GM12875 (cell line): ENCODE results near the gene HYAL1.
A peak's percentile ranks its signal among the peaks of the same experiment; 100 is the strongest.
"Not testable (repeated sequence)": the region's sequence is repeated elsewhere in the genome, so short reads cannot be mapped to it uniquely, and the experiment has no call there.

Experiments used
- H3K4me3 ChIP-seq: one replicate; pipeline ENCODE4 v1.5.1; 2011; ENCODE audit warnings: low read depth, low read length, control low read depth
- CTCF ChIP-seq: IDR thresholded peaks from 2 replicates; pipeline ENCODE4 v1.5.1; 2011; ENCODE audit warnings: low read depth, mild to moderate bottlenecking, control low read depth, inconsistent platforms, low read length, moderate library complexity, borderline replicate concordance; ENCODE audit not compliant: insufficient read depth

Gene HYAL1

DNA sequence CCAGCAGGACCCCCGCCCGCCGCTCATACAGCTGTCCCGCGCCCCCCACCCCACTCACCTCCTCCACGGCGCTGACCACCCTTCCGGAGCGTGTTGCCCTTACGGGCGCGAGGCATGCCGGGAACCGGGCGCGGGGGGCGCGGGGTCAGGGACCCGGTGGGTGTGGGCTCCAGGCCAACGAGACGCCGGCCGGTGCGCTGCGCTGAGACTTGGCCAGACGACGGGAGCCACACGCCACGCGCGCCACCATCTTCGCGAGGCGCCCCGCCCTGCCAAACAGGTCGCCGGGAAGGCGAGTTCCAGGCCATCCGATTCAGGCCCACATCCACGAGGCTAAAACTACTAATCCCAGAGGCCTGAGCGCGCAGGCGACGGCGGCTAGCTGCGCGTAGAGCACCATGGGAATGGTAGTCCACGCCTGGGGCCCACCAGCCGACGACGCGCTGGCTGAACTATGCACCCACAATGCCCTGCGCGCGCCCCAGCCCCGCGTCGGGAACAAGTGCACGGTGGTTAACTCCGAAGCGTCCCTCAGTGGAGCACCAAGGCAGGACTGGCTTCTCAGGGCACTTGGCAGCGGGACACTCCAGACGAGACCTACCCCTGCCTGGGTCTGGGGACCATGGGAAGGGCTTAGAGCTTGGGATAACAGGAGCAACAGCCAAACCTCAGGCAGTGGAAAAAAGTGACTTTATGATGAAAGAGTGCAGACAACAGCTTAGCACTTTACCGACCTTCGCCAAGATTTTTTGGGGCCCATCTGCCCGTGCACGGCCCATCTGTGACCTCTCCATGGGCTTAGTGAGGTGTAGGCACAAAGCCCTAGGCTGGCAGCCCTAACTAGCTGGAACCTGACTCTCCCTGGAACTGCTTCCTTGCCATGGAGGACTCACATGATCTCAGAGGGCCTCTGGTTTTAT is 11.0 kb downstream of the HYAL1 start, which contains the start of gene IFRD2:
Gene IFRD2, minus strand, starts transcription at position 271 of the 920 bp plus-strand sequence. Its CDS starts 155 bp downstream, at position 116.
- no peak for TF ChIP-seq CTCF
- peak within 1 kb of the TSS; percentile 98 for H3K4me3 ChIP-seq

GRCh38 chr3:50290161-50290641 is 13.2 kb downstream of the HYAL1 start:
- no peak overlapping the region for H3K4me3 ChIP-seq
- no peak for TF ChIP-seq CTCF

GRCh38 chr3:50289130-50289529 is 14.2 kb downstream of the HYAL1 start:
- no peak overlapping the region for H3K4me3 ChIP-seq
- no peak for TF ChIP-seq CTCF

DNA sequence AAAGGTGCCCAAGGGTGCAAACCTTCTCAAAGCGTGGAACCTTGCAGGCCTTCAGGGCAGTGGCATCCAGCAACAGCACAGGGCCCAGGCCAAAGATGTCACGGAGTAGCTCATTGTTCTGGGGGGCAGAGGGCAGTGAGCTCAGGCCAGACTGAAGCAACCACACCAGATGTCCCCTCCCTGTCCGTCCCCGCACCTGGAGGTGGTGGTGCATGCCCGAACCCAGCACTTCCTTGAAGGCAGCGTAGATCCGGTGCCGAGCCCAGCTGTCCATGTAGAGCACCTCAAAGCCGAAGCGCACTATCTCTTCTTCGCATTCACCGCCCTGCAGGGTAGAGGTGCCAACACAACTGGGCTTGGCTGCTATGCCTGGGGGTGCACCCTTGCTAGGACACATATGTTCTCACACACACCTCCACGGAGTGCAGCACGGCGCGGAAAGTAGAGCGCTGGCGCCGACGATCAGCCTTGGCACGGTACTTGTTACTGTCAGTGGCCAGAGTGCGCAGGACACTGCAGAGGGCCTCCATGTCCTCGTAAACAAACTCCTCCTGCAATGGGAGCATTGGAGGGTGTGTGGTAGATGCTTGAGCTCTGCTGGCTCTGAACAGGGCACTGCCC is 14.9 kb downstream of the HYAL1 start:
- TF ChIP-seq CTCF: no peak
- H3K4me3 ChIP-seq: no peak overlapping the region

GRCh38 chr3:50287262-50287661 is 16.1 kb downstream of the HYAL1 start:
- TF ChIP-seq CTCF: no peak
- H3K4me3 ChIP-seq: no peak overlapping the region

DNA sequence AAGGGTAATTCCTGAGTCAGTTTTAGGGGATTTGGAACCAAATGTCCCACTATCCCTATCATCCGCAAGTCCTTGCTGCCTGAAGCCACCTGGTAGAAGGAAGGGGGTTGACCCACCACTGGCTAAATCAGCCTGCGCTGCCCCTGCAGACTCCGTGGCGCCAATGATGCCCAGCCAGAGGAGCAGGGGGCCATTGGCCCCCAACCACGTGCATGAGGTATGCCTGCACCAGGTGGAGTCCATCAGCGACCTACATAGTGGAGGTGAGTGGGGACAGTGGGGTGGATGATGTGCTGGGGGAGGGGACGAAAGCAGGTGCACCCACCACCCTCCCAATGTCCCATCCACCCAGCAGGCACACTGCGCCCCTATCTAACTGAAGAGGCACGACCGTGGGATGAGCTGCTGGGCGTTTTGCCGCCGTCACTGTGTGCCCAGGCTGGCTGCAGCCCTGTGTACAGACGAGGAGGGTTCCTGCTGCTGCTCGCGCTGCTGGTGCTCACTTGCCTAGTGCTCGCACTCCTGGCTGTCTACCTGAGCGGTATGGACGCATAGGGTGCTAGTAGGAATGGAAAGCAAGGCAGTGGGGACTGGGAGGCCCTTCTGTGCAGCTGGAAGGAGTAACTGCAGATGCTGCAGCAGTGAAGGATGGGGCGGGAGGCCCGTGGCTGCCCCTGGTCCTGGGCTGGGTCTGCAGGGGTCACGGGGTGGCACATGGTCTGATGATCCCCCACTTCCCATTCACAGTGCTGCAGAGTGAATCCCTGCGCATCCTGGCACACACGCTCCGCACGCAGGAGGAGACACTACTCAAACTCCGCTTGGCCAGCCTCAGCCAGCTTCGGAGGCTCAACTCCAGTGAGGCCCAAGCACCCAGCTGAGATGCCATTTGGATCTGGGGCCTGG is 16.8 kb downstream of the HYAL1 start:
- TF ChIP-seq CTCF: no peak
- no peak overlapping the region for H3K4me3 ChIP-seq

DNA sequence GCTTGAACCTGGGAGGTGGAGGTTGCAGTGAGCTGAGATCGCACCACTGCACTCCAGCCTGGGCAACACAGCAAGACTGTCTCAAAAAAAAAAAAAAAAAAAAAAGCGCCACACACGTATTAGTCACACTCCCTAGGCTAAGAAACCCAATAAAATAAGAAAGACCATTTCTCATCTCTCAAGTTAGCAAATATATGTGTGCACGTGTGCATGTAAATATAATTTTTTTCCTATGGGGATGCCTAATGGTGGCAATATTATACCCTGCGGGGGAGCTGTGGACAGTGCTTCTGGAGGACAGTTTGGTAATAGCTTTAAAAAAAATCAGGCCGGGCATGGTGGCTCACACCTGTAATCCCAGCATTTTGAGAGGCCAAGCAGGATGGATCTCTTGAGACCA is 19.3 kb downstream of the HYAL1 start:
- H3K4me3 ChIP-seq: not testable (repeated sequence)
